Measurements from ENCODE around the gene NCBP2. TPM values are rescaled to one million over a fixed set of nuclear protein-coding genes. Genes with fewer than 3 reads are reported as not detected.

NCBP2 gene
- total and polyA plus RNA-seq, 2 donors (not counting 3 experiments of a cell fraction or from before 2014, with no cell fraction given), result 31.2 to 76.1 TPM

DNA sequence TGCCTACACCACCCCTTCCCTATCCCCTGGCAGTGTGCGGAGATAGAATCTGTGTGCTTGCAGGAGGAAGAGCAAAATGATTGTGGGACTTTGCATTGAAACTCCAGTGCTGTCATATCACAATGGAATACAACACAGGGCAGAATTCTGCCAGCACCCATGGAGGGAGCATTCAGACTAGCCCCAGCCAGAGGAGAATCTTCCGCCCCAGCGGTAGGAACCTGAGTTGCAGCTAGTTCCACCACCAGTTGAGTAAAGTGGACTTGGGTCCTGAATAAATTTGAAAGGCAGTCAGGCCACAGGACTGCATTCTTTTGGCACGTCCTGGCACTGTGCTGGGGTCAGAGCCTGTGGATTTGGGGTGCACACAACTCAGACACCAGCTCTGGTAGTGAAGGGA lies 27.5 kb downstream of the NCBP2 start:
- BruUV-seq (replicated peaks), result no TSS peak
- FAIRE-seq, result no peak
- dilution Hi-C loops (cut with MboI; ENCODE audit: extremely low pct_ligation_motif_present, low sequenced_read_pairs), result no loop called here

More for the DNA sequence above, 27.5 kb downstream of the NCBP2 start:
- Histone ChIP-seq H3K4me2 (ENCODE audit: insufficient read depth, low read length) (no peak overlapping the region), H3K27me3 (ENCODE audit: control insufficient read depth in 2 of 2, insufficient read depth in 2 of 2, low read length in 2 of 2) (no peaks in the 10 kb centered on the region), H3K9me1 (replicated peaks; ENCODE audit: control insufficient read depth, extremely low read depth, insufficient read depth, low read length) (no peaks in the 10 kb centered on the region), H3K4me1 (ENCODE audit: control insufficient read depth, extremely low read depth, insufficient read depth, low read length) (no peaks in the 10 kb centered on the region), H4K20me1 (replicated peaks; ENCODE audit: control insufficient read depth, extremely low read depth, insufficient read depth, low read length) (no peaks in the 10 kb centered on the region), H2AFZ (ENCODE audit: low read depth, low read length) (no peak overlapping the region), H3K27ac (ENCODE audit: insufficient read depth, low read depth, low read length) (no peak overlapping the region), H3K79me2 (ENCODE audit: control insufficient read depth, insufficient read depth, low read length) (no peaks in the 10 kb centered on the region), H3K9ac (replicated peaks; ENCODE audit: extremely low read depth, insufficient read depth, low read length) (no peak overlapping the region), H3K36me3 (ENCODE audit: control insufficient read depth in 2 of 2, extremely low read depth in 1 of 2, insufficient read depth in 2 of 2, low read length in 2 of 2) (peaks cover 0 to 8% of the 10 kb centered on the region in 2 experiments), H3K4me3 (replicated peaks in 1 of 3; ENCODE audit: insufficient read depth in 1 of 3, low read depth in 1 of 3, low read length in 3 of 3) (no peak overlapping the region), H3K9me3 (replicated peaks; ENCODE audit: control insufficient read depth, insufficient read depth, low read length) (no peaks in the 10 kb centered on the region)
- no peak for DNase-seq (ENCODE audit: low read depth, low spot score)
- POLR2A ChIA-PET, result no interaction called here
- TF ChIP-seq, protein P1, sequence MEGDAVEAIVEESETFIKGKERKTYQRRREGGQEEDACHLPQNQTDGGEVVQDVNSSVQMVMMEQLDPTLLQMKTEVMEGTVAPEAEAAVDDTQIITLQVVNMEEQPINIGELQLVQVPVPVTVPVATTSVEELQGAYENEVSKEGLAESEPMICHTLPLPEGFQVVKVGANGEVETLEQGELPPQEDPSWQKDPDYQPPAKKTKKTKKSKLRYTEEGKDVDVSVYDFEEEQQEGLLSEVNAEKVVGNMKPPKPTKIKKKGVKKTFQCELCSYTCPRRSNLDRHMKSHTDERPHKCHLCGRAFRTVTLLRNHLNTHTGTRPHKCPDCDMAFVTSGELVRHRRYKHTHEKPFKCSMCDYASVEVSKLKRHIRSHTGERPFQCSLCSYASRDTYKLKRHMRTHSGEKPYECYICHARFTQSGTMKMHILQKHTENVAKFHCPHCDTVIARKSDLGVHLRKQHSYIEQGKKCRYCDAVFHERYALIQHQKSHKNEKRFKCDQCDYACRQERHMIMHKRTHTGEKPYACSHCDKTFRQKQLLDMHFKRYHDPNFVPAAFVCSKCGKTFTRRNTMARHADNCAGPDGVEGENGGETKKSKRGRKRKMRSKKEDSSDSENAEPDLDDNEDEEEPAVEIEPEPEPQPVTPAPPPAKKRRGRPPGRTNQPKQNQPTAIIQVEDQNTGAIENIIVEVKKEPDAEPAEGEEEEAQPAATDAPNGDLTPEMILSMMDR (IDR thresholded peaks at IDR 0.05; ENCODE audit: extremely low read depth in 1 of 2, insufficient read depth in 1 of 2, low read depth in 1 of 2, low read length in 2 of 2), result no peak
- TF ChIP-seq POLR2AphosphoS5 (IDR thresholded peaks at IDR 0.05; ENCODE audit: insufficient read depth, low read depth, low read length) (no peak), MYC (IDR thresholded peaks at IDR 0.05; ENCODE audit: low read depth, low read length) (no peak), FOS (IDR thresholded peaks at IDR 0.05; ENCODE audit: borderline replicate concordance, insufficient read depth, low read length) (no peak), POLR2A (IDR thresholded peaks at IDR 0.05; ENCODE audit: low read depth, low read length) (no peak), JUN (IDR thresholded peaks at IDR 0.05; ENCODE audit: borderline replicate concordance, insufficient read depth, insufficient read length, low read depth) (no peak), GATA2 (IDR thresholded peaks at IDR 0.05; ENCODE audit: insufficient read depth, insufficient read length, low read depth, low read length) (no peak), EZH2 (IDR thresholded peaks at IDR 0.05; ENCODE audit: borderline replicate concordance, low read depth, low read length, severe bottlenecking) (no peak)
- TF ChIP-seq, protein P2, sequence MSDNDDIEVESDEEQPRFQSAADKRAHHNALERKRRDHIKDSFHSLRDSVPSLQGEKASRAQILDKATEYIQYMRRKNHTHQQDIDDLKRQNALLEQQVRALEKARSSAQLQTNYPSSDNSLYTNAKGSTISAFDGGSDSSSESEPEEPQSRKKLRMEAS (IDR thresholded peaks at IDR 0.05; ENCODE audit: insufficient read depth, insufficient read length), result no peak
- intact Hi-C loops (cut with micrococcal nuclease), result no loop called here
- CTCF ChIA-PET, result no interaction called here

All from endothelial cell of umbilical vein (primary cell).